Astrocyte (in vitro differentiated cells and primary cell): Measurements from ENCODE around the gene NDUFAF8.

Experiments
- EZH2 ChIP-seq: IDR thresholded peaks from 2 replicates; pipeline ENCODE4 v1.6.1; 2012; ENCODE audit warnings: mild to moderate bottlenecking, low read length, inconsistent platforms; ENCODE audit not compliant: insufficient read depth
- TF ChIP-seq, protein P1 (sequence below): IDR thresholded peaks from 2 replicates; pipeline ENCODE4 v1.5.1; 2011; ENCODE audit warnings: low read depth, mild to moderate bottlenecking, inconsistent platforms, low read length, moderate library complexity; ENCODE audit not compliant: insufficient read depth

GRCh38 chr17:81217491-81217890 is 21.6 kb upstream of the NDUFAF8 start:
- TF ChIP-seq, protein P1, sequence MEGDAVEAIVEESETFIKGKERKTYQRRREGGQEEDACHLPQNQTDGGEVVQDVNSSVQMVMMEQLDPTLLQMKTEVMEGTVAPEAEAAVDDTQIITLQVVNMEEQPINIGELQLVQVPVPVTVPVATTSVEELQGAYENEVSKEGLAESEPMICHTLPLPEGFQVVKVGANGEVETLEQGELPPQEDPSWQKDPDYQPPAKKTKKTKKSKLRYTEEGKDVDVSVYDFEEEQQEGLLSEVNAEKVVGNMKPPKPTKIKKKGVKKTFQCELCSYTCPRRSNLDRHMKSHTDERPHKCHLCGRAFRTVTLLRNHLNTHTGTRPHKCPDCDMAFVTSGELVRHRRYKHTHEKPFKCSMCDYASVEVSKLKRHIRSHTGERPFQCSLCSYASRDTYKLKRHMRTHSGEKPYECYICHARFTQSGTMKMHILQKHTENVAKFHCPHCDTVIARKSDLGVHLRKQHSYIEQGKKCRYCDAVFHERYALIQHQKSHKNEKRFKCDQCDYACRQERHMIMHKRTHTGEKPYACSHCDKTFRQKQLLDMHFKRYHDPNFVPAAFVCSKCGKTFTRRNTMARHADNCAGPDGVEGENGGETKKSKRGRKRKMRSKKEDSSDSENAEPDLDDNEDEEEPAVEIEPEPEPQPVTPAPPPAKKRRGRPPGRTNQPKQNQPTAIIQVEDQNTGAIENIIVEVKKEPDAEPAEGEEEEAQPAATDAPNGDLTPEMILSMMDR: no peak
- no peak for TF ChIP-seq EZH2
